SK-N-SH treated with all-trans-retinoic acid at 6 μM for 48 hours (cell line): ENCODE measurements around the gene KIF2C.
"Not testable (repeated sequence)": the region's sequence is repeated elsewhere in the genome, so short reads cannot be mapped to it uniquely, and the experiment has no call there.

Source experiments
- ARNTL ChIP-seq: fragments of 450-650 bp; formaldehyde crosslinking; IDR thresholded peaks from 2 replicates; pipeline ENCODE4 v1.5.0; 2020; ENCODE audit warnings: low read depth, mild to moderate bottlenecking, moderate library complexity, borderline replicate concordance
- GLIS3 ChIP-seq: fragments of 250-450 bp; sonication (Bioruptor Pico); IDR thresholded peaks from 2 replicates; pipeline ENCODE4 v1.5.0; 2020; ENCODE audit warnings: mild to moderate bottlenecking, moderate library complexity
- OSR1 ChIP-seq: fragments of 250-450 bp; sonication (Bioruptor Pico); IDR thresholded peaks from 2 replicates; pipeline ENCODE4 v1.8.0; 2022; ENCODE audit warnings: moderate library complexity, mild to moderate bottlenecking, inconsistent platforms
- RARB ChIP-seq: fragments of 250-450 bp; sonication (Bioruptor Pico); IDR thresholded peaks from 2 replicates; pipeline ENCODE4 v1.8.0; 2021; ENCODE audit warnings: mild to moderate bottlenecking, moderate library complexity
- TCF4 ChIP-seq: fragments of 250-450 bp; sonication (Bioruptor Pico); IDR thresholded peaks from 2 replicates; pipeline ENCODE4 v1.8.0; 2021; ENCODE audit warnings: mild to moderate bottlenecking, moderate library complexity, borderline replicate concordance
- ZC3H10 ChIP-seq: fragments of 250-450 bp; sonication (Bioruptor Pico); IDR thresholded peaks from 2 replicates; pipeline ENCODE4 v1.5.1; 2021; ENCODE audit warnings: mild to moderate bottlenecking, moderate library complexity
- ZFP30 ChIP-seq: fragments of 450-650 bp; formaldehyde crosslinking; IDR thresholded peaks from 2 replicates; pipeline ENCODE4 v1.5.0; 2022; ENCODE audit warnings: mild to moderate bottlenecking, moderate library complexity
- ZNF8 ChIP-seq: fragments of 450-650 bp; formaldehyde crosslinking; IDR thresholded peaks from 2 replicates; pipeline ENCODE4 v1.5.0; 2020; ENCODE audit warnings: mild to moderate bottlenecking, moderate library complexity
- TF ChIP-seq, protein P1 (sequence below): fragments of 250-450 bp; sonication (Bioruptor Pico); IDR thresholded peaks from 2 replicates; pipeline ENCODE4 v1.8.0; 2020; ENCODE audit warnings: mild to moderate bottlenecking, moderate library complexity, borderline replicate concordance
- TF ChIP-seq, protein P2 (sequence below): fragments of 250-450 bp; sonication (Bioruptor Pico); IDR thresholded peaks from 2 replicates; pipeline ENCODE4 v1.5.1; 2021; ENCODE audit warnings: mild to moderate bottlenecking, moderate library complexity
- TF ChIP-seq, protein P3 (sequence below): fragments of 250-450 bp; sonication (Bioruptor Pico); IDR thresholded peaks from 2 replicates; pipeline ENCODE4 v1.8.0; 2021; ENCODE audit warnings: low read depth, mild to moderate bottlenecking, moderate library complexity, borderline replicate concordance
- TF ChIP-seq, protein P4 (sequence below): fragments of 250-450 bp; sonication (Bioruptor Pico); IDR thresholded peaks from 2 replicates; pipeline ENCODE4 v1.5.0; 2020; ENCODE audit warnings: mild to moderate bottlenecking, moderate library complexity

DNA sequence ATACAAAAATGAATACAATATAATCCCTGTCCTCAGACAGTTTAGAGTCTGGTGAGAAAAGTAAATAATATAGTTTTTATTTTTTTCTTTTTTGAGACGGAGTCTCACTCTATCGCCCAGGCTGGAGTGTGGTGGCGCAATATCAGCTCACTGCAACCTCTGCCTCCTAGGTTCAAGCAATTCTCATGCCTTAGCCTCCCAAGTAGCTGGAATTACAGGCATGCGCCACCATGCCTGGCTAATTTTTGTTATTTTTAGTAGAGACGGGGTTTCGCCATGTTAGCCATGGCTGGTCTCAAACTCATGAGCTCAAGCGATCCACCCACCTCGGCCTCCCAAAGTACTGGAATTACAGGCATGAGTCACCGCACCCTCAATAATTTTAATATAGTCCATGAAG, 40.3 kb upstream of the KIF2C start:
- TF ChIP-seq RARB (CRISPR knock-in tag); ZFP30 (CRISPR knock-in tag); GLIS3 (CRISPR knock-in tag); ZC3H10; ARNTL (CRISPR knock-in tag); ZNF8; TCF4; OSR1 (CRISPR knock-in tag): not testable (repeated sequence)
- TF ChIP-seq, protein P1, sequence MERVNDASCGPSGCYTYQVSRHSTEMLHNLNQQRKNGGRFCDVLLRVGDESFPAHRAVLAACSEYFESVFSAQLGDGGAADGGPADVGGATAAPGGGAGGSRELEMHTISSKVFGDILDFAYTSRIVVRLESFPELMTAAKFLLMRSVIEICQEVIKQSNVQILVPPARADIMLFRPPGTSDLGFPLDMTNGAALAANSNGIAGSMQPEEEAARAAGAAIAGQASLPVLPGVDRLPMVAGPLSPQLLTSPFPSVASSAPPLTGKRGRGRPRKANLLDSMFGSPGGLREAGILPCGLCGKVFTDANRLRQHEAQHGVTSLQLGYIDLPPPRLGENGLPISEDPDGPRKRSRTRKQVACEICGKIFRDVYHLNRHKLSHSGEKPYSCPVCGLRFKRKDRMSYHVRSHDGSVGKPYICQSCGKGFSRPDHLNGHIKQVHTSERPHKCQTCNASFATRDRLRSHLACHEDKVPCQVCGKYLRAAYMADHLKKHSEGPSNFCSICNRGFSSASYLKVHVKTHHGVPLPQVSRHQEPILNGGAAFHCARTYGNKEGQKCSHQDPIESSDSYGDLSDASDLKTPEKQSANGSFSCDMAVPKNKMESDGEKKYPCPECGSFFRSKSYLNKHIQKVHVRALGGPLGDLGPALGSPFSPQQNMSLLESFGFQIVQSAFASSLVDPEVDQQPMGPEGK (CRISPR knock-in tag), result not testable (repeated sequence)
- TF ChIP-seq, protein P2, sequence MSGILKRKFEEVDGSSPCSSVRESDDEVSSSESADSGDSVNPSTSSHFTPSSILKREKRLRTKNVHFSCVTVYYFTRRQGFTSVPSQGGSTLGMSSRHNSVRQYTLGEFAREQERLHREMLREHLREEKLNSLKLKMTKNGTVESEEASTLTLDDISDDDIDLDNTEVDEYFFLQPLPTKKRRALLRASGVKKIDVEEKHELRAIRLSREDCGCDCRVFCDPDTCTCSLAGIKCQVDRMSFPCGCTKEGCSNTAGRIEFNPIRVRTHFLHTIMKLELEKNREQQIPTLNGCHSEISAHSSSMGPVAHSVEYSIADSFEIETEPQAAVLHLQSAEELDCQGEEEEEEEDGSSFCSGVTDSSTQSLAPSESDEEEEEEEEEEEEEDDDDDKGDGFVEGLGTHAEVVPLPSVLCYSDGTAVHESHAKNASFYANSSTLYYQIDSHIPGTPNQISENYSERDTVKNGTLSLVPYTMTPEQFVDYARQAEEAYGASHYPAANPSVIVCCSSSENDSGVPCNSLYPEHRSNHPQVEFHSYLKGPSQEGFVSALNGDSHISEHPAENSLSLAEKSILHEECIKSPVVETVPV (CRISPR knock-in tag), result not testable (repeated sequence)
- TF ChIP-seq, protein P3, sequence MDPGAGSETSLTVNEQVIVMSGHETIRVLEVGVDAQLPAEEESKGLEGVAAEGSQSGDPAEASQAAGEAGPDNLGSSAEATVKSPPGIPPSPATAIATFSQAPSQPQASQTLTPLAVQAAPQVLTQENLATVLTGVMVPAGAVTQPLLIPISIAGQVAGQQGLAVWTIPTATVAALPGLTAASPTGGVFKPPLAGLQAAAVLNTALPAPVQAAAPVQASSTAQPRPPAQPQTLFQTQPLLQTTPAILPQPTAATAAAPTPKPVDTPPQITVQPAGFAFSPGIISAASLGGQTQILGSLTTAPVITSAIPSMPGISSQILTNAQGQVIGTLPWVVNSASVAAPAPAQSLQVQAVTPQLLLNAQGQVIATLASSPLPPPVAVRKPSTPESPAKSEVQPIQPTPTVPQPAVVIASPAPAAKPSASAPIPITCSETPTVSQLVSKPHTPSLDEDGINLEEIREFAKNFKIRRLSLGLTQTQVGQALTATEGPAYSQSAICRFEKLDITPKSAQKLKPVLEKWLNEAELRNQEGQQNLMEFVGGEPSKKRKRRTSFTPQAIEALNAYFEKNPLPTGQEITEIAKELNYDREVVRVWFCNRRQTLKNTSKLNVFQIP, result not testable (repeated sequence)
- TF ChIP-seq, protein P4, sequence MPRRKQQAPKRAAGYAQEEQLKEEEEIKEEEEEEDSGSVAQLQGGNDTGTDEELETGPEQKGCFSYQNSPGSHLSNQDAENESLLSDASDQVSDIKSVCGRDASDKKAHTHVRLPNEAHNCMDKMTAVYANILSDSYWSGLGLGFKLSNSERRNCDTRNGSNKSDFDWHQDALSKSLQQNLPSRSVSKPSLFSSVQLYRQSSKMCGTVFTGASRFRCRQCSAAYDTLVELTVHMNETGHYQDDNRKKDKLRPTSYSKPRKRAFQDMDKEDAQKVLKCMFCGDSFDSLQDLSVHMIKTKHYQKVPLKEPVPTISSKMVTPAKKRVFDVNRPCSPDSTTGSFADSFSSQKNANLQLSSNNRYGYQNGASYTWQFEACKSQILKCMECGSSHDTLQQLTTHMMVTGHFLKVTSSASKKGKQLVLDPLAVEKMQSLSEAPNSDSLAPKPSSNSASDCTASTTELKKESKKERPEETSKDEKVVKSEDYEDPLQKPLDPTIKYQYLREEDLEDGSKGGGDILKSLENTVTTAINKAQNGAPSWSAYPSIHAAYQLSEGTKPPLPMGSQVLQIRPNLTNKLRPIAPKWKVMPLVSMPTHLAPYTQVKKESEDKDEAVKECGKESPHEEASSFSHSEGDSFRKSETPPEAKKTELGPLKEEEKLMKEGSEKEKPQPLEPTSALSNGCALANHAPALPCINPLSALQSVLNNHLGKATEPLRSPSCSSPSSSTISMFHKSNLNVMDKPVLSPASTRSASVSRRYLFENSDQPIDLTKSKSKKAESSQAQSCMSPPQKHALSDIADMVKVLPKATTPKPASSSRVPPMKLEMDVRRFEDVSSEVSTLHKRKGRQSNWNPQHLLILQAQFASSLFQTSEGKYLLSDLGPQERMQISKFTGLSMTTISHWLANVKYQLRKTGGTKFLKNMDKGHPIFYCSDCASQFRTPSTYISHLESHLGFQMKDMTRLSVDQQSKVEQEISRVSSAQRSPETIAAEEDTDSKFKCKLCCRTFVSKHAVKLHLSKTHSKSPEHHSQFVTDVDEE (CRISPR knock-in tag), result not testable (repeated sequence)
